H1 (cell line): ENCODE measurements around the gene ABLIM1. TPM values are rescaled to one million over a fixed set of nuclear protein-coding genes. Genes with fewer than 3 reads are reported as not detected.

Experiments used
- POU5F1 ChIP-seq: IDR thresholded peaks from 2 replicates; pipeline ENCODE4 v1.6.1; 2011; ENCODE audit warnings: low read depth, mild to moderate bottlenecking, low read length, moderate library complexity
- polyA plus RNA-seq, 7 experiments: library from polyadenylated mRNA; depleted of rRNA in 3 of 7; stranded (reverse) in 5 of 7; unstranded in 2 of 7; fragments of >200 nt in 5 of 7; fragments of 200-250 nt in 2 of 7; gene quantifications; 1 replicate in 5 of 7; 2 replicates in 1 of 7; 4 replicates in 1 of 7; pipeline versions ENCODE4 v1.2.1 to v1.2.3, GENCODE V29; 2011 to 2013; ENCODE audit warnings: missing spikeins in 2 of 7, mixed read lengths in 2 of 7
- total RNA-seq: library from RNA; stranded (reverse); fragmentation: NEBNext Ultra II Directional; extraction: Animal tissue kit (Norgen Biotek cat#: 25700); gene quantifications from 2 replicates; pipeline ENCODE4 v1.2.1, GENCODE V29; 2021

The ABLIM1 gene
- total and polyA plus RNA-seq, 2 of the 8 experiments (the other 6 are each of a cell fraction or from before 2014, with no cell fraction given), result 51.2 to 51.7 TPM

DNA sequence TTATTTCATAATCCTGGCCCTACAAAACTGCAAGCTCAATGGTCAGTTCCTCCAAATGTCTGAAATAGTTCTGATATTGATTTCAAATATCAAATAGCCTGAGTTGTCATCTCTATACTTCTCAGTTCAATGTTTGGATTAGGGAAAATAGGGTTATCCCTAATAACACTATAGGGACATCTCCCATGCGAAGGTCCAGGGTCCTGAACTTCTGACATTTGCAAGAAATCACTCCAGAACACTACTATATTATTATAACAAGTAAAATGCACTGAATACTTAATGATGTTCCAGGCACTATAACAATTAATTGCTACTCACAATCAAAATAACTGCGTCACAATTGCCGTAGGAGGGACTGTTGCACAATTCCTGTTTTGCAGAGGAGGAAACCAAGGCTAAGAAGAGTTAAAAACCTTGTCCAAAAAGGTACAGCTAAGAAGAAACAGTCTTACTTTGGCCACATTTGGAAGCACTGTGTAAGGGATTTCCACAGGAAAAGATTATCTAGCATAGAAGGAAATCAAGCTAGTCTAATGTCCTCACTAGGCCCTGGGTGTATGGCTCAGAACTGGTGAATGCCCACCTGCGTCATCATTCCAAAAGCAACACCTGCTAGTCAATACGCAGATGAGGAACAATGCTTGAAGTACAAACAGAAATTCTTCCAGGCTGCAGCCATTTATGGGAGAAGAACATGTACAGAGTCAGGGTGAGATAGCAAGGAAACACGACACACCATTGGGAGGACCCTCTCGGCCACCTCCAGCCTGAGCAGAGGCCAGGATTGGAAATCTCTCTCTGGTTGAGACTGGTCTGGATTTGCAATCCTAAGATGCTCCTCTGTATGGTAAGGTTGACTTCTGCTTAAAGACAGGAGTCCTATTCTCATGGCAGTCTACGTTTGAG lies 48.3 kb downstream of the ABLIM1 start (continued):
- TF ChIP-seq POU5F1, result no peak
